ENCODE measurements around the gene FAM135A. TPM values are rescaled to one million over a fixed set of nuclear protein-coding genes. Genes with fewer than 3 reads are reported as not detected.

FAM135A gene
- total and polyA plus RNA-seq, 2 of the 8 experiments (the other 6 are each of a cell fraction or from before 2014, with no cell fraction given): 17.4 to 35.7 TPM

- H3K79me2 ChIP-seq (ENCODE audit: control insufficient read depth in 1 of 2, insufficient read depth in 2 of 2, low read length in 2 of 2): no peaks in the 10 kb centered on the region
- H3K4me1 ChIP-seq (replicated peaks in 1 of 4; ENCODE audit: control insufficient read depth in 3 of 4, insufficient read depth in 4 of 4, low read length in 3 of 4): no peaks in the 10 kb centered on the region
- no peaks in the 10 kb centered on the region; a peak in 1 of 4 replicates for H3K9me3 ChIP-seq (ENCODE audit: insufficient read depth in 2 of 2, low read depth in 1 of 2, low read length in 1 of 2)
- no peak overlapping the region for H3K14ac ChIP-seq (ENCODE audit: insufficient read length)
- H2BK120ac ChIP-seq (replicated peaks; ENCODE audit: low read depth, low read length): no peak overlapping the region
- no peak for FAIRE-seq
- H3K27me3 ChIP-seq (replicated peaks in 1 of 4; ENCODE audit: control insufficient read depth in 3 of 4, extremely low read depth in 1 of 4, insufficient read depth in 3 of 4, low read length in 3 of 4): no peaks in the 10 kb centered on the region
- H3K23me2 ChIP-seq (ENCODE audit: low read depth, low read length): no peaks in the 10 kb centered on the region
- no peak overlapping the region for H3K9ac ChIP-seq (replicated peaks in 1 of 4; ENCODE audit: extremely low read depth in 1 of 4, low read depth in 3 of 4, low read length in 3 of 4)
- no peak overlapping the region for H3K27ac ChIP-seq (ENCODE audit: low read depth, low read length)
- H3K18ac ChIP-seq (ENCODE audit: extremely low read depth, low read length): no peak overlapping the region
- no peak overlapping the region for H3K4ac ChIP-seq (replicated peaks; ENCODE audit: insufficient read length, low read depth, low read length)
- 91% methylated on average over 5 of the region's 5 CpGs; no CpG with 5 or more reads in 1 of the 2 experiments for WGBS, 2 experiments (ENCODE audit: extremely low coverage in 1 of 2, insufficient coverage in 1 of 2, insufficient read length in 1 of 2, insufficient replicate concordance in 2 of 2, low coverage in 1 of 2, low lambda C conversion rate in 2 of 2, missing lambda C conversion rate in 1 of 2)
- peaks cover 0 to 6% (median 0%) of the 10 kb centered on the region in 4 experiments; a peak in 2 of 8 replicates for H3K36me3 ChIP-seq (ENCODE audit: control insufficient read depth in 2 of 4, insufficient read depth in 4 of 4, low read length in 3 of 4)
- H2AK5ac ChIP-seq (ENCODE audit: low read depth, low read length): no peak overlapping the region
- H2BK15ac ChIP-seq (ENCODE audit: low read length): no peak overlapping the region
- no peak overlapping the region for H2BK12ac ChIP-seq (ENCODE audit: low read depth, low read length)
- H2AFZ ChIP-seq (ENCODE audit: low read length): no peak overlapping the region
- no peak overlapping the region for H3K56ac ChIP-seq (replicated peaks; ENCODE audit: insufficient read length, low read depth, low read length)
- no peak overlapping the region for H4K8ac ChIP-seq (ENCODE audit: extremely low read depth, insufficient read depth, low read length)
- POLR2A ChIA-PET (ENCODE audit: partially characterized antibody): interaction anchor here (0.7 to 1.4 kb wide), 2 partner anchors 9 to 17 kb away, joined by 3 read pairs; no protein-coding TSS in a partner anchor
- CTCF ChIA-PET (ENCODE audit: partially characterized antibody): interaction anchor here (1.3 kb wide), 1 partner anchor 292 kb away, joined by 4 read pairs; no protein-coding TSS in a partner anchor
- no peak overlapping the region for H3K4me3 ChIP-seq (ENCODE audit: extremely low read depth in 1 of 4, insufficient read depth in 2 of 4, low read depth in 3 of 4, low read length in 4 of 4)
- H3K79me1 ChIP-seq (ENCODE audit: low read depth, low read length): no peaks in the 10 kb centered on the region
- H4K91ac ChIP-seq (replicated peaks; ENCODE audit: insufficient read length, low read length): no peak overlapping the region
- H3K4me2 ChIP-seq (ENCODE audit: insufficient read depth in 1 of 2, low read depth in 2 of 2, low read length in 2 of 2): no peak overlapping the region
- H3K23ac ChIP-seq (ENCODE audit: insufficient read length): no peak overlapping the region
- DNase-seq (ENCODE audit: low read depth in 1 of 2, low spot score in 2 of 2): no peak
- H2BK20ac ChIP-seq (ENCODE audit: low read length): no peak overlapping the region
- H4K5ac ChIP-seq (ENCODE audit: insufficient read length, low read depth, low read length): no peak overlapping the region
- peaks cover 0 to 2% of the 10 kb centered on the region in 2 experiments for H4K20me1 ChIP-seq (replicated peaks in 1 of 2; ENCODE audit: control insufficient read depth in 1 of 2, insufficient read depth in 2 of 2, low read length in 2 of 2)
- no peak overlapping the region for H2BK5ac ChIP-seq (ENCODE audit: low read depth, low read length)
- no peak for TF ChIP-seq E2F6 (IDR thresholded peaks at IDR 0.05)
- no peak for TF ChIP-seq KDM1A (IDR thresholded peaks at IDR 0.05; ENCODE audit: borderline replicate concordance, low read length)
- TF ChIP-seq ATF3 (IDR thresholded peaks at IDR 0.05; ENCODE audit: insufficient read depth, low read depth, low read length): no peak
- no peak for TF ChIP-seq CBX5 (IDR thresholded peaks at IDR 0.05; ENCODE audit: low read depth, low read length)
- no peak for TF ChIP-seq ATF2 (IDR thresholded peaks at IDR 0.05; ENCODE audit: low read length)
- no peak for TF ChIP-seq KDM5A (IDR thresholded peaks at IDR 0.05; ENCODE audit: low read length)
- no peak for TF ChIP-seq SIN3A (conservative IDR thresholded peaks at IDR 0.05 in 1 of 2, IDR thresholded peaks at IDR 0.05 in 1 of 2; ENCODE audit: low read depth in 1 of 2, low read length in 2 of 2)
- no peak for TF ChIP-seq MAX (IDR thresholded peaks at IDR 0.05)
- TF ChIP-seq SIX5 (IDR thresholded peaks at IDR 0.05; ENCODE audit: low read depth, low read length): no peak
These were observed 179.2 kb downstream of the FAM135A start for GRCh38 chr6:70592391-70593117.

Measured in H1 (cell line).